K562 (cell line): ENCODE measurements around the gene HOXD12.

Source experiments
- EGR1 ChIP-seq: fragments of 450-650 bp; conservative IDR thresholded peaks from 2 replicates; pipeline ENCODE4 v1.6.1; 2017; ENCODE audit warnings: mild to moderate bottlenecking
- GABPA ChIP-seq: fragments of 200-800 bp; sonication (Bioruptor generic); conservative IDR thresholded peaks from 2 replicates; pipeline ENCODE4 v1.6.1; 2016; ENCODE audit warnings: low read depth, missing genetic modification characterization, missing compliant biosample characterization
- HNRNPL ChIP-seq: fragments of 200-400 bp; formaldehyde crosslinking; IDR thresholded peaks from 2 replicates; pipeline ENCODE4 v1.6.1; 2017; ENCODE audit warnings: low read depth, mild to moderate bottlenecking, low read length
- NRF1 ChIP-seq, 2 experiments: fragments of 450-650 bp; IDR thresholded peaks in 1 of 2; conservative IDR thresholded peaks in 1 of 2; 2 replicates each; pipeline ENCODE4 v1.6.1; 2014; ENCODE audit warnings: mild to moderate bottlenecking in 2 of 2
- SMC3 ChIP-seq: conservative IDR thresholded peaks from 2 replicates; pipeline ENCODE4 v1.6.1; 2011; ENCODE audit warnings: low read depth, low read length, improper control_type of control experiment; ENCODE audit not compliant: insufficient read depth
- ZZZ3 ChIP-seq: fragments of 450-650 bp; IDR thresholded peaks from 2 replicates; pipeline ENCODE4 v1.6.1; 2016; ENCODE audit warnings: antibody characterized with exemption, mild to moderate bottlenecking, moderate library complexity
- TF ChIP-seq, protein P1 (sequence below), 3 experiments: IDR thresholded peaks in 2 of 3; conservative IDR thresholded peaks in 1 of 3; 2 replicates each; pipeline ENCODE4 v1.5.1; 2011 to 2012; ENCODE audit warnings: low read length in 3 of 3, mild to moderate bottlenecking in 3 of 3, control low read depth in 2 of 3, improper control_type of control experiment in 1 of 3, inconsistent platforms in 1 of 3, low read depth in 1 of 3, mixed read lengths in 1 of 3, moderate library complexity in 1 of 3; ENCODE audit not compliant: insufficient read depth in 2 of 3

DNA sequence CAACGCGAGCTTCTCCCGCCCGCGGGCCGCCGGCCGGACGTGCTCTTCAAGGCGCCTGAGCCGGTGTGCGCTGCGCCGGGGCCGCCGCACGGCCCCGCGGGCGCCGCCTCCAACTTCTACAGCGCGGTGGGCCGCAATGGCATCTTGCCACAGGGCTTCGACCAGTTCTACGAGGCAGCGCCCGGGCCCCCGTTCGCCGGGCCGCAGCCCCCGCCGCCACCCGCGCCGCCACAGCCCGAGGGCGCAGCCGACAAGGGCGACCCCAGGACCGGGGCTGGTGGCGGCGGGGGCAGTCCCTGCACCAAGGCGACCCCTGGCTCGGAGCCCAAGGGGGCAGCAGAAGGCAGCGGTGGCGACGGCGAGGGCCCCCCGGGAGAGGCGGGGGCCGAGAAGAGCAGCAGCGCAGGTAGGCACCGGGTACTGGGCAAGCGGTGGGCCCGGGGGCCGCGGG, 8.2 kb downstream of the HOXD12 start:
- TF ChIP-seq EGR1, result no peak
- TF ChIP-seq, protein P1, sequence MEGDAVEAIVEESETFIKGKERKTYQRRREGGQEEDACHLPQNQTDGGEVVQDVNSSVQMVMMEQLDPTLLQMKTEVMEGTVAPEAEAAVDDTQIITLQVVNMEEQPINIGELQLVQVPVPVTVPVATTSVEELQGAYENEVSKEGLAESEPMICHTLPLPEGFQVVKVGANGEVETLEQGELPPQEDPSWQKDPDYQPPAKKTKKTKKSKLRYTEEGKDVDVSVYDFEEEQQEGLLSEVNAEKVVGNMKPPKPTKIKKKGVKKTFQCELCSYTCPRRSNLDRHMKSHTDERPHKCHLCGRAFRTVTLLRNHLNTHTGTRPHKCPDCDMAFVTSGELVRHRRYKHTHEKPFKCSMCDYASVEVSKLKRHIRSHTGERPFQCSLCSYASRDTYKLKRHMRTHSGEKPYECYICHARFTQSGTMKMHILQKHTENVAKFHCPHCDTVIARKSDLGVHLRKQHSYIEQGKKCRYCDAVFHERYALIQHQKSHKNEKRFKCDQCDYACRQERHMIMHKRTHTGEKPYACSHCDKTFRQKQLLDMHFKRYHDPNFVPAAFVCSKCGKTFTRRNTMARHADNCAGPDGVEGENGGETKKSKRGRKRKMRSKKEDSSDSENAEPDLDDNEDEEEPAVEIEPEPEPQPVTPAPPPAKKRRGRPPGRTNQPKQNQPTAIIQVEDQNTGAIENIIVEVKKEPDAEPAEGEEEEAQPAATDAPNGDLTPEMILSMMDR (IDR thresholded peaks at IDR 0.05 in 2 of 3, conservative IDR thresholded peaks at IDR 0.05 in 1 of 3; ENCODE audit: insufficient read depth in 2 of 3, low read depth in 1 of 3, low read length in 3 of 3), result no peak
- no peak for TF ChIP-seq SMC3
- TF ChIP-seq NRF1 (conservative IDR thresholded peaks at IDR 0.05 in 1 of 2, IDR thresholded peaks at IDR 0.05 in 1 of 2), result no peak
- no peak for TF ChIP-seq ZZZ3
- TF ChIP-seq HNRNPL, result no peak
- TF ChIP-seq GABPA (tag), result no peak
